GM12875 (cell line): ENCODE data around the gene XIRP1.

Source experiments
- H3K4me3 ChIP-seq: one replicate; pipeline ENCODE4 v1.5.1; 2011; ENCODE audit warnings: low read depth, low read length, control low read depth
- TF ChIP-seq, protein P1 (sequence below): IDR thresholded peaks from 2 replicates; pipeline ENCODE4 v1.5.1; 2011; ENCODE audit warnings: low read depth, mild to moderate bottlenecking, control low read depth, inconsistent platforms, low read length, moderate library complexity, borderline replicate concordance; ENCODE audit not compliant: insufficient read depth

Gene XIRP1

DNA sequence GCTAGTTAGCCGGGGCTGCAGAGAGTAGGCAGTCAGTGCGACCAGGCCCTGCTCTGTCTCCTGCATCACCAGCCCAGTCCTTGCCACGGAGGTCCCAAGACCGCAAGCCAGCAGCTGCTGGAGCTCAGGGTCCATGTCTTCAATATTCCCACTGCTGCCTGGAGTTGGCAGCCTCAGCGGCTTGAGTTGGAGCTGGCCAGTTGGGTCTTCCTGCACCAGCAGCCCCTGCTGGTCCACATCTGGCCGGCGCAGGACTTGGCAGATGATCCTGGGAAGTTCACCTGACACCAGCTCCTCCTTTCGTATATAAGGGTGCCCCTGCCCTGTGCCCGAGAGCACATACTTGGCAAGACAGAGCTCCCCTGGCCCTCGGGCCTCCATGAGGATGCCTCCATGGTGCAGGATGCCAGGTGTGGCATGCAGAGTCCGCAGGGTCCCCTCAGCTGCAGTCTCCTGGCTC lies 5.7 kb downstream of the XIRP1 start:
- TF ChIP-seq, protein P1, sequence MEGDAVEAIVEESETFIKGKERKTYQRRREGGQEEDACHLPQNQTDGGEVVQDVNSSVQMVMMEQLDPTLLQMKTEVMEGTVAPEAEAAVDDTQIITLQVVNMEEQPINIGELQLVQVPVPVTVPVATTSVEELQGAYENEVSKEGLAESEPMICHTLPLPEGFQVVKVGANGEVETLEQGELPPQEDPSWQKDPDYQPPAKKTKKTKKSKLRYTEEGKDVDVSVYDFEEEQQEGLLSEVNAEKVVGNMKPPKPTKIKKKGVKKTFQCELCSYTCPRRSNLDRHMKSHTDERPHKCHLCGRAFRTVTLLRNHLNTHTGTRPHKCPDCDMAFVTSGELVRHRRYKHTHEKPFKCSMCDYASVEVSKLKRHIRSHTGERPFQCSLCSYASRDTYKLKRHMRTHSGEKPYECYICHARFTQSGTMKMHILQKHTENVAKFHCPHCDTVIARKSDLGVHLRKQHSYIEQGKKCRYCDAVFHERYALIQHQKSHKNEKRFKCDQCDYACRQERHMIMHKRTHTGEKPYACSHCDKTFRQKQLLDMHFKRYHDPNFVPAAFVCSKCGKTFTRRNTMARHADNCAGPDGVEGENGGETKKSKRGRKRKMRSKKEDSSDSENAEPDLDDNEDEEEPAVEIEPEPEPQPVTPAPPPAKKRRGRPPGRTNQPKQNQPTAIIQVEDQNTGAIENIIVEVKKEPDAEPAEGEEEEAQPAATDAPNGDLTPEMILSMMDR = no peak
- H3K4me3 ChIP-seq = no peak overlapping the region

DNA sequence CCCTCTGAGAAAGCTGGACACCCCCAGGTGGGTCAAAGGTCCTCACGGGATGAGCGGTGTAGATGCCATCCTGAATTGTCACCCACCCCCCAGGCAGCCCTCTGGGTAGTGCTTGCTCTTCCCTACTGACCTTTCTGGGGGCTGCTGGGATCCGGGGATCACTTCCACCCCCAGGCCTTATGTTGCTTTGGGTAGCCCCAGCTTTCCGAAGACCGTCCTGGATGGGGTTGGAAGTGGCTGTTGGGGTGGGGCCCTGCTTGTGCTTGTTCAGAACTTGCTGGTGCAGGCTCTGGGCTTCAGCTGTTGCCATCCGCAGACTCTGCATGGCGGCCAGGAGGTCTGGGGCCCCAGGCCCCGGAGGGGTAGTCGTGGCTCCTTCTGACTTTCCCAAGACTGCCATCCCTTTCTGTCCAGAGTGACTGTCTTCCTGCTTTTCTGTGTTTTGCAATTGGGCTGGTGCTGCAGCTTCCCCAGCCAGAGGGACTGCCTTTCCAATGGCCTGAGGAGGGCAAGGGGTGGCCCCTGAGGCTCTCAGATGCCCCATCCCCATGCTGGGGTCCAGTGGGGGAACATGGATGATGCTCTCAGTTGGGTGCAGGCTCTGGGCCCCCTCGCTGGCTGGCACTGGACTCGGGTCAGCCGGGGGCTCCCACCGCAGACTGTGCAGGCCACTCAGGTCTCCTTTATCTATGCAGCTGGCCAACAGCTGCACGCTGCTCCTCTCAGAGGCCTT lies 6.3 kb downstream of the XIRP1 start:
- TF ChIP-seq, protein P1 = no peak
- no peak overlapping the region for H3K4me3 ChIP-seq

DNA sequence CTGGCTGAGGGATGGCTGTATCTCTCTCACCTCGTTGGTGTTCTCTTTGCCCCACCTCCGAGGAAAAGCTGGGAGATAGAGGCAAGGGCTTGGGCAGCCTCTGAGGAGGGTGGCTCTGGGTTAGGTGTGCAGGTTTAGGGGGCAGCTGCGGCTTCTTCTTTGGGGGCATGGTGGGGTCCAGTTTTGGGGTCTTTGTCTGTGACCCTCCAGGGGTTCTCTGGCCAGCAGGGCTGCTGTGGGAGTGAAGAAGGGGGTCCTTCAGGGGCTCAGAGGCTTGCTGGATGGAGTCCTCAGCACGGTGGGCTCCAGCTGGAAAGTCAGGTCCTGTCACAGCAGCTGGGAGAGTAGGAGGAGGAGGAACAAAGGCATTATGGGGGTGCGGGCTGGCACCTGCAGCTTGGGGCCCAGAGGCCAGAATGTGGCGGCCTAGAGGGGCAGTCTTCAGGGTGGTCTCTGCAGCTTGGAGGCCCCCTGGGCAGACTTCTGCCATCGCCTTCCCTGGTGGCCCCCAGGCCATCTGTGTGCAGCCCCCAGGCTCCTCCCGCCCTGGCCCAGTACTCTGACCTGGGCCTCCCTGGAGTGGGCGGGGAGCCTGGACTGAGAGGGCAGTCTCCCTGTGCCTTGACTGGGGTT lies 7.0 kb downstream of the XIRP1 start:
- TF ChIP-seq, protein P1 = no peak
- no peak overlapping the region for H3K4me3 ChIP-seq

DNA sequence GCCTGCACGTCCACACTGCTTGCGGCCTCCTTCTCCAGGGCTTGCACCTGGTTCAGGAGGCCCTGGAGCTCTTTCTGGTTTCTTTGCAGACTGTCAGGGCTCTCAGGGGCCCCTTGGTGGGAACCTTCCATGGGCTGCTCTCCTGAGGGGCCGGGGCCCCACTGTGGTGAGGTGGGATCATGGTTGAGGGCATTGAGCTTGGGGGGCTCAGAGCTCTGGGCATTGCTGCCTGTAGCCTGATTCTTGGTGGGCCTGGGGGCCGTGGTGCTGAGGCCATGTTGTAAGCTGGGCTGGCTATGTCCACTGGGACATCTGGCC lies 7.5 kb downstream of the XIRP1 start:
- TF ChIP-seq, protein P1 = no peak
- no peak overlapping the region for H3K4me3 ChIP-seq

DNA sequence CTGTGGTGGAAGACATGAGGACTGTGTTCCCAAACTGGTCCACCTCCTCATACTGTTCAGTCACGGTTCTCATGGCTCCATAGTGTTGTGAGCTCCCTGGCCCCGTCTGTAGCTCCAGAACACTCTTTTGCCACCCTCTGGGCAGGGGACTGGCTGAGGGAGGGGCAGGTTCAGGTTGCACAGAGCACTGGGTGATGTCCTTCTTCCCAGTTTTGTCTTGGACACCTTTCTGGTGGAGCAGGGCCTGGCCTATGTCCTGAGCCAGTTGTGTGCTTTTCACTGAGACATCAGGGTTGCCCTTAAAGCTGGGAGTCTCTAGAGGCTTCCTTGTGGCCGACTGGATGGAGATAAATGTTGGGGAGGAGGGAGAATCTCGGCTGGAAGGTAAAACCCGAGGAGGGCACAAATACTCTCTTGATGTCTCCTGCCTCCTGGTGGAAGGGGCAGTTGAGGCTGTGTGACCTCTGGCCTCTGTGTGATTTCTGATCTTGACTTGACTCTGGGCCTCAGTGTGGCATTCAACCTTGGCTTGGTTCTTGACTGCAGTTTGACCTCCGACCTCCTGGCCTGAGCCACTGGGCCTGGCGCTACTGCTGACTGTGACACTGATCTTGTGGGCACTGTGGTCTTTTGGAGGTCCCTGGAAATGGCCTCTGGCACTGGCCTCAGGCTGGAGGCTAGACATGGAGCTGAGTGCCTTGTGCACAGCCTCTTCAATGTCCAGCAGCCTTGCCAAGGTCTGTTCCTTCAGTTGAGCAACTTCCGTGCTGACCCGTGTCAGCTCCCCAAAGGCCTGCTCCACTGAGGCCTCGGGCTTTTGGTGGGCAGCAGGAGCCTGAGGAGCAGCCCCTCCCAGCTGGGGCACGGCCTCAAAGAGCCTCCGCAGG lies 8.1 kb downstream of the XIRP1 start:
- H3K4me3 ChIP-seq = no peak overlapping the region
- TF ChIP-seq, protein P1 = no peak

DNA sequence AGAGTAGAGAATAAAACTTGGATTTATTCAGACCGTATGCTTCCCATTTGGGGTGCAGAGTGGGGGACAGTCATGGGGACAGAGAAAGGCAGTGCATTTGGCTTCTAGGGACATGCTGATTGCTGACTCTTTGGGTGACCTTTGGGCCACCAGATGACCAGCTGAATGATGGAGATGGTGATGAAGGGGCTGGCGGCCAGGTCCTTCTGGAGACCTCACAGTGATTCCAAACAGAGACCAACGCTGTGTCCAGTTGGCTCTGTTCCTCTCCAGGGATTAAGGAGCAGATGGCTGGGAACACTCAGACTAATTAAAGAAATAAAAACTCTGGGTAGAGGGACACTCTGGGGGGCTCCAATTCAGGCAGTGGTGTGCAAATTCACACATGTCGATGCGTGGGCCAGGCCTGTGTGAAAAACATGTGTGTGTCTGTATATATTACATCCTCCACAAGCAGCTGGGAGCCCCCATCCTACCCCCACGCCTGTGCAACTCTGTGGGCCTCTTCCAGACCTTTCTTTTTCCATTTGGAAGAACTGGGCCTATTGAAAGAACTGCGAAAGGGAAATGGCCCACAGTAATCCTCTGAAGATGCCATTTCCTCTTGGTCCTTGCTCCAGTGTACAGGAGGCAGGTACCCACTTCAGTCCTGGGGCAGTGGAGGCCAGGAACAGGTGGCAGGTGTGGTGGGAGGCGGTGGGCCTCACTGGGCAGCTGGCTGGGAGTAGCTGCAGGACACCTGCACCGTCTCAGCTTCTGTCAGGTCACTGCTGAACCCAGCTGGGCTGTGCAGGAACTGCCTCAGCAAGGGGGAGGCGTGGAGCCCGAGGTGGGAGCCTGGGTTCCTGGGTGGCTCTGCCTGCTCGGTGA lies 8.9 kb downstream of the XIRP1 start:
- TF ChIP-seq, protein P1 = no peak
- no peak overlapping the region for H3K4me3 ChIP-seq
